IMR-90 (cell line): Measurements from ENCODE around the gene FARP1. TPM values are rescaled to one million over a fixed set of nuclear protein-coding genes. Genes with fewer than 3 reads are reported as not detected.

Experiments
- ATAC-seq: fragments of 200-7000 bp; cut with Tn5 transposase; 2 replicates; pipeline ENCODE4 v1.9.1; 2020; ENCODE audit warnings: low read depth, mild to moderate bottlenecking, moderate library complexity
- BruUV-seq: library from RNA; stranded (reverse); fragments of 400-500 nt; replicated peaks from 2 replicates; lab custom pipeline; 2021; lab: Mats Ljungman, UMichigan
- CTCF ChIA-PET: fragments of 300-600 bp; formaldehyde crosslinking; extraction: SDS; loops from one replicate; lab custom pipeline; 2021; ENCODE audit warnings: antibody characterized with exemption; lab: Yijun Ruan, JAX
- POLR2A ChIA-PET: fragments of 300-600 bp; sonication (Branson Sonifier 250); formaldehyde crosslinking; loops from one replicate; lab custom pipeline; 2022; ENCODE audit warnings: antibody characterized with exemption; ENCODE audit not compliant: unreplicated experiment; lab: Charles Lee
- DNase-seq: peaks from one replicate; pipeline ENCODE4 v3.0.0; 2013
- H2AFZ ChIP-seq: replicated peaks from 2 replicates; pipeline ENCODE3; 2013; ENCODE audit warnings: low read length, mild to moderate bottlenecking; ENCODE audit not compliant: poor library complexity
- H2AK5ac ChIP-seq: 2 replicates; pipeline ENCODE4 v1.6.1; 2013; ENCODE audit warnings: low read depth, low read length, inconsistent platforms
- H2AK9ac ChIP-seq: replicated peaks from 2 replicates; pipeline ENCODE3; 2013; ENCODE audit warnings: mild to moderate bottlenecking, low read depth, low read length, moderate library complexity; ENCODE audit not compliant: poor library complexity
- H2BK120ac ChIP-seq: 2 replicates; pipeline ENCODE4 v1.6.1; 2013; ENCODE audit warnings: low read depth, low read length, inconsistent platforms
- H2BK15ac ChIP-seq: 3 replicates; pipeline ENCODE4 v1.6.1; 2013; ENCODE audit warnings: low read depth, low read length, inconsistent platforms
- H2BK20ac ChIP-seq: 2 replicates; pipeline ENCODE4 v1.6.1; 2013; ENCODE audit warnings: low read depth, mild to moderate bottlenecking, inconsistent platforms, low read length, moderate library complexity
- H2BK5ac ChIP-seq: 2 replicates; pipeline ENCODE4 v1.6.1; 2013; ENCODE audit warnings: mild to moderate bottlenecking, low read depth, low read length, inconsistent platforms; ENCODE audit not compliant: poor library complexity, severe bottlenecking
- H3K14ac ChIP-seq: replicated peaks from 2 replicates; pipeline ENCODE4 v1.6.1; 2013; ENCODE audit warnings: low read depth, low read length, inconsistent platforms
- H3K18ac ChIP-seq: 2 replicates; pipeline ENCODE4 v1.6.1; 2013; ENCODE audit warnings: low read depth, low read length, control low read depth
- H3K23ac ChIP-seq: 2 replicates; pipeline ENCODE4 v1.6.1; 2013; ENCODE audit warnings: low read depth, low read length, inconsistent platforms
- H3K27ac ChIP-seq: 2 replicates; pipeline ENCODE4 v1.5.1; 2013; ENCODE audit warnings: mild to moderate bottlenecking, control low read depth, low read length; ENCODE audit not compliant: insufficient read depth
- H3K27me3 ChIP-seq: 2 replicates; pipeline ENCODE4 v1.6.1; 2013; ENCODE audit warnings: low read length; ENCODE audit not compliant: control insufficient read depth, insufficient read depth
- H3K36me3 ChIP-seq: 2 replicates; pipeline ENCODE4 v1.6.1; 2013; ENCODE audit warnings: low read length, mixed read lengths; ENCODE audit not compliant: control insufficient read depth, insufficient read depth
- H3K4ac ChIP-seq: 2 replicates; pipeline ENCODE4 v1.6.1; 2013; ENCODE audit warnings: low read depth, low read length, inconsistent platforms
- H3K4me1 ChIP-seq: 2 replicates; pipeline ENCODE4 v1.6.1; 2013; ENCODE audit warnings: low read length, mixed read lengths; ENCODE audit not compliant: control insufficient read depth, insufficient read depth
- H3K4me2 ChIP-seq: 2 replicates; pipeline ENCODE4 v1.6.1; 2013; ENCODE audit warnings: low read depth, mild to moderate bottlenecking, control low read depth, low read length, moderate library complexity
- H3K4me3 ChIP-seq: 2 replicates; pipeline ENCODE4 v1.5.1; 2013; ENCODE audit warnings: low read depth, mild to moderate bottlenecking, control low read depth, low read length, moderate library complexity; ENCODE audit not compliant: insufficient read depth
- H3K56ac ChIP-seq: 2 replicates; pipeline ENCODE4 v1.6.1; 2013; ENCODE audit warnings: low read length, inconsistent platforms; ENCODE audit not compliant: insufficient read depth; ENCODE audit errors: extremely low read depth
- H3K79me1 ChIP-seq, 2 experiments: 2 replicates each; pipeline ENCODE4 v1.6.1; 2013; ENCODE audit warnings: low read length in 2 of 2, inconsistent platforms in 1 of 2, low read depth in 1 of 2
- H3K9ac ChIP-seq: 2 replicates; pipeline ENCODE4 v1.6.1; 2013; ENCODE audit warnings: low read depth, low read length, control low read depth
- H3K9me1 ChIP-seq: 2 replicates; pipeline ENCODE4 v1.6.1; 2013; ENCODE audit warnings: low read length, inconsistent platforms; ENCODE audit not compliant: insufficient read depth
- H3K9me3 ChIP-seq: 2 replicates; pipeline ENCODE4 v1.6.1; 2013; ENCODE audit warnings: low read length; ENCODE audit not compliant: control insufficient read depth, insufficient read depth
- H4K20me1 ChIP-seq: 2 replicates; pipeline ENCODE4 v1.6.1; 2013; ENCODE audit warnings: low read length, inconsistent platforms; ENCODE audit not compliant: insufficient read depth
- H4K5ac ChIP-seq: 2 replicates; pipeline ENCODE4 v1.6.1; 2013; ENCODE audit warnings: mild to moderate bottlenecking, low read depth, low read length, control low read depth
- H4K8ac ChIP-seq, 2 experiments: 2 replicates each; pipeline ENCODE4 v1.6.1; 2013; ENCODE audit warnings: low read depth in 2 of 2, low read length in 2 of 2, control low read depth in 1 of 2, inconsistent platforms in 1 of 2
- H4K91ac ChIP-seq: 2 replicates; pipeline ENCODE4 v1.6.1; 2013; ENCODE audit warnings: low read depth, low read length, inconsistent platforms; ENCODE audit not compliant: insufficient read depth
- BHLHE40 ChIP-seq: fragments of 150-350 bp; IDR thresholded peaks from 2 replicates; pipeline ENCODE4 v1.6.1; 2016; ENCODE audit warnings: mild to moderate bottlenecking, low read depth, low read length
- CEBPB ChIP-seq: IDR thresholded peaks from 2 replicates; pipeline ENCODE4 v1.6.1; 2012; ENCODE audit warnings: low read depth, low read length, improper control_type of control experiment
- CHD1 ChIP-seq: IDR thresholded peaks from 2 replicates; pipeline ENCODE4 v1.6.1; 2012; ENCODE audit warnings: low read depth, low read length, improper control_type of control experiment
- CTCF ChIP-seq: conservative IDR thresholded peaks from 2 replicates; pipeline ENCODE4 v1.5.1; 2012; ENCODE audit warnings: mild to moderate bottlenecking, low read depth, low read length, improper control_type of control experiment
- FOS ChIP-seq: fragments of 150-350 bp; IDR thresholded peaks from 2 replicates; pipeline ENCODE4 v1.6.1; 2016; ENCODE audit warnings: low read depth, low read length
- MAFK ChIP-seq: IDR thresholded peaks from 2 replicates; pipeline ENCODE4 v1.6.1; 2012; ENCODE audit warnings: low read depth, low read length, improper control_type of control experiment
- MAZ ChIP-seq: IDR thresholded peaks from 2 replicates; pipeline ENCODE4 v1.6.1; 2012; ENCODE audit warnings: low read depth, mild to moderate bottlenecking, low read length, improper control_type of control experiment, moderate library complexity, borderline replicate concordance
- MXI1 ChIP-seq: IDR thresholded peaks from 2 replicates; pipeline ENCODE4 v1.6.1; 2012; ENCODE audit warnings: low read depth, mild to moderate bottlenecking, low read length, moderate library complexity, borderline replicate concordance
- NFE2L2 ChIP-seq: fragments of 150-350 bp; IDR thresholded peaks from 2 replicates; pipeline ENCODE4 v1.6.1; 2016; ENCODE audit warnings: low read depth, mild to moderate bottlenecking, low read length
- POLR2A ChIP-seq: IDR thresholded peaks from 2 replicates; pipeline ENCODE4 v1.6.1; 2012; ENCODE audit warnings: mild to moderate bottlenecking, low read depth, low read length
- RAD21 ChIP-seq: IDR thresholded peaks from 2 replicates; pipeline ENCODE4 v1.6.1; 2012; ENCODE audit warnings: low read length, improper control_type of control experiment
- RCOR1 ChIP-seq: IDR thresholded peaks from 2 replicates; pipeline ENCODE4 v1.6.1; 2012; ENCODE audit warnings: mild to moderate bottlenecking, low read length, improper control_type of control experiment; ENCODE audit not compliant: insufficient replicate concordance
- RFX5 ChIP-seq: IDR thresholded peaks from 2 replicates; pipeline ENCODE4 v1.8.0; 2012; ENCODE audit warnings: low read depth, mild to moderate bottlenecking, low read length, moderate library complexity
- SMC3 ChIP-seq: fragments of 150-350 bp; IDR thresholded peaks from 2 replicates; pipeline ENCODE4 v1.6.1; 2016; ENCODE audit warnings: low read depth, mild to moderate bottlenecking, antibody characterized with exemption, low read length, moderate library complexity
- WGBS, 2 experiments: methylation state at CpG; one replicate each; pipeline versions ENCODE4 v1.1.5 to v1.1.7; 2013; ENCODE audit warnings: missing lambda C conversion rate in 2 of 2; ENCODE audit not compliant: insufficient read length in 1 of 2; ENCODE audit errors: extremely low coverage in 2 of 2; 5-methylcytosine and 5-hydroxymethylcytosine counted together
- dilution Hi-C: fragments of 300-500 bp; cut with HindIII; formaldehyde crosslinking; loops from one replicate; pipeline ENCODE4 v1.14.3; 2018; ENCODE audit warnings: low sequenced_read_pairs; ENCODE audit not compliant: unreplicated experiment
- in situ Hi-C: fragments of 300-500 bp; cut with MboI; formaldehyde crosslinking; loops from 3 replicates; pipeline ENCODE4 v1.14.3; 2019; ENCODE audit warnings: low sequenced_read_pairs, inconsistent platforms, mixed read lengths
- intact Hi-C: fragments of 100-400 bp; cut with micrococcal nuclease; formaldehyde crosslinking; loops from 2 replicates; pipeline ENCODE4 v1.10.0; 2022
- polyA plus RNA-seq, 3 experiments: library from polyadenylated mRNA; depleted of rRNA; stranded (reverse); fragments of >200 nt; gene quantifications; 2 replicates each; pipeline ENCODE4 v1.2.3, GENCODE V29; 2012; ENCODE audit warnings: low replicate concordance in 1 of 3
- total RNA-seq: library from RNA; depleted of rRNA; stranded (reverse); fragments of >200 nt; gene quantifications from 2 replicates; pipeline ENCODE4 v1.2.3, GENCODE V29; 2012
- TF ChIP-seq, protein P1 (sequence below): fragments of 150-350 bp; IDR thresholded peaks from 2 replicates; pipeline ENCODE4 v1.6.1; 2017; ENCODE audit warnings: mild to moderate bottlenecking, antibody characterized with exemption, low read length, low read depth
- TF ChIP-seq, protein P2 (sequence below): fragments of 150-350 bp; IDR thresholded peaks from 2 replicates; pipeline ENCODE4 v1.6.1; 2016; ENCODE audit warnings: low read depth, mild to moderate bottlenecking, low read length, moderate library complexity, borderline replicate concordance

Gene FARP1
- total and polyA plus RNA-seq, 2 of the 4 experiments (the other 2 are of a cell fraction): 39.6 to 57.0 TPM

GRCh38 chr13:98474761-98475160, 331.9 kb downstream of the FARP1 start:
- Histone ChIP-seq H3K14ac (no peak overlapping the region), H3K4me2 (no peak overlapping the region), H2BK5ac (no peak overlapping the region), H3K9ac (no peak overlapping the region), H4K20me1 (peaks cover 24% of the 10 kb centered on the region; the same call in 1 of the 2 replicates), H3K18ac (no peak overlapping the region), H3K9me3 (no peaks in the 10 kb centered on the region), H3K4me1 (peaks cover 15% of the 10 kb centered on the region), H2AK9ac (no peak overlapping the region), H2AK5ac (no peak overlapping the region), H2BK20ac (no peak overlapping the region), H3K36me3 (peaks cover 31% of the 10 kb centered on the region), H2BK15ac (no peak overlapping the region), H2AFZ (no peak overlapping the region), H4K8ac (no peak overlapping the region), H3K4me3 (no peak overlapping the region), H3K4ac (no peak overlapping the region), H3K23ac (no peak overlapping the region), H4K91ac (no peak overlapping the region), H3K56ac (no peak overlapping the region), H3K27ac (no peak overlapping the region), H3K27me3 (no peaks in the 10 kb centered on the region), H2BK120ac (no peak overlapping the region), H4K5ac (no peak overlapping the region), H3K79me1 (peaks cover 28 to 93% of the 10 kb centered on the region in 2 experiments), H3K9me1 (peaks cover 25% of the 10 kb centered on the region)
- WGBS, 2 experiments: 94% methylated on average over 16 of the region's 24 CpGs; no CpG with 5 or more reads in 1 of the 2 experiments
- ATAC-seq: no peak
- in situ Hi-C loops (no loop called here), dilution Hi-C loops (loop anchor here (25.0 kb wide), 1 partner anchor 188 kb away; no protein-coding TSS in a partner anchor), intact Hi-C loops (no loop called here)
- POLR2A ChIA-PET: no interaction called here
- DNase-seq: no peak
- TF ChIP-seq BHLHE40 (no peak), POLR2A (no peak), MAZ (no peak), NFE2L2 (no peak), RAD21 (no peak), RFX5 (no peak), CHD1 (no peak), CTCF (no peak), MAFK (no peak), SMC3 (no peak), CEBPB (no peak), MXI1 (no peak), RCOR1 (no peak), FOS (no peak)
- TF ChIP-seq, protein P1, sequence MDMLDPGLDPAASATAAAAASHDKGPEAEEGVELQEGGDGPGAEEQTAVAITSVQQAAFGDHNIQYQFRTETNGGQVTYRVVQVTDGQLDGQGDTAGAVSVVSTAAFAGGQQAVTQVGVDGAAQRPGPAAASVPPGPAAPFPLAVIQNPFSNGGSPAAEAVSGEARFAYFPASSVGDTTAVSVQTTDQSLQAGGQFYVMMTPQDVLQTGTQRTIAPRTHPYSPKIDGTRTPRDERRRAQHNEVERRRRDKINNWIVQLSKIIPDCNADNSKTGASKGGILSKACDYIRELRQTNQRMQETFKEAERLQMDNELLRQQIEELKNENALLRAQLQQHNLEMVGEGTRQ: no peak
- TF ChIP-seq, protein P2, sequence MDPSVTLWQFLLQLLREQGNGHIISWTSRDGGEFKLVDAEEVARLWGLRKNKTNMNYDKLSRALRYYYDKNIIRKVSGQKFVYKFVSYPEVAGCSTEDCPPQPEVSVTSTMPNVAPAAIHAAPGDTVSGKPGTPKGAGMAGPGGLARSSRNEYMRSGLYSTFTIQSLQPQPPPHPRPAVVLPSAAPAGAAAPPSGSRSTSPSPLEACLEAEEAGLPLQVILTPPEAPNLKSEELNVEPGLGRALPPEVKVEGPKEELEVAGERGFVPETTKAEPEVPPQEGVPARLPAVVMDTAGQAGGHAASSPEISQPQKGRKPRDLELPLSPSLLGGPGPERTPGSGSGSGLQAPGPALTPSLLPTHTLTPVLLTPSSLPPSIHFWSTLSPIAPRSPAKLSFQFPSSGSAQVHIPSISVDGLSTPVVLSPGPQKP: no peak
- no TSS peak for BruUV-seq
- CTCF ChIA-PET: no interaction called here
